Stomach (tissue), 4 donors: ENCODE data around the gene TAX1BP1.

Source experiments
- CTCF ChIP-seq, 7 experiments: fragments of 450-650 bp in 4 of 7; fragments of 200-600 bp in 3 of 7; sonication (generic) in 3 of 7; IDR thresholded peaks; one replicate each; pipeline ENCODE4 v1.5.1; 2016 to 2019; ENCODE audit warnings: antibody characterized with exemption in 7 of 7, control low read depth in 2 of 7, mild to moderate bottlenecking in 1 of 7
- EP300 ChIP-seq: sonication (generic); formaldehyde crosslinking; IDR thresholded peaks from one replicate; pipeline ENCODE4 v1.6.1; 2017; ENCODE audit warnings: antibody characterized with exemption

GRCh38 chr7:27871866-27872265 is 131.9 kb downstream of the TAX1BP1 start:
- no peak for TF ChIP-seq CTCF (IDR thresholded peaks at IDR 0.05)
- no peak for TF ChIP-seq EP300
